Measurements from ENCODE around the gene JAKMIP1. TPM values are rescaled to one million over a fixed set of nuclear protein-coding genes. Genes with fewer than 3 reads are reported as not detected.
"Not testable (repeated sequence)": the region's sequence is repeated elsewhere in the genome, so short reads cannot be mapped to it uniquely, and the experiment has no call there.

Gene JAKMIP1
- total RNA-seq, 1 experiment from 2014 or later: not detected

- TF ChIP-seq POLR2AphosphoS5 (IDR thresholded peaks at IDR 0.05; ENCODE audit: low read depth, low read length) (no peak), CTCF (IDR thresholded peaks at IDR 0.05) (no peak), TCF7L2 (IDR thresholded peaks at IDR 0.05; ENCODE audit: low read depth, low read length) (no peak), SIN3A (IDR thresholded peaks at IDR 0.05; ENCODE audit: borderline replicate concordance, insufficient read depth, low read depth, low read length) (no peak), REST (IDR thresholded peaks at IDR 0.05; ENCODE audit: insufficient read depth in 1 of 2, low read depth in 2 of 2, low read length in 1 of 2) (no peak)
- BruUV-seq (replicated peaks): no TSS peak
- no peak overlapping the region for H3K27ac ChIP-seq (ENCODE audit: low read length)
- in situ Hi-C loops (cut with HindIII; ENCODE audit: low pct_unique_long_range_greater_than_20kb, low sequenced_read_pairs) (no loop called here), intact Hi-C loops (cut with micrococcal nuclease; ENCODE audit: unreplicated experiment) (no loop called here)
- no peaks in the 10 kb centered on the region for H3K36me3 ChIP-seq (ENCODE audit: control insufficient read depth, insufficient read depth, low read length)
- ATAC-seq (no peak), DNase-seq (ENCODE audit: low read depth, low spot score) (no peak)
- no peaks in the 10 kb centered on the region for H3K4me1 ChIP-seq (ENCODE audit: control insufficient read depth, insufficient read depth, low read length)
- H3K9me3 ChIP-seq (ENCODE audit: control insufficient read depth, insufficient read depth, low read depth, low read length): no peaks in the 10 kb centered on the region
- ChIA-PET POLR2A (no interaction called here), CTCF (interaction anchor here (0.7 kb wide), 1 partner anchor 160 kb away, joined by 4 read pairs; no protein-coding TSS in a partner anchor)
- H3K4me3 ChIP-seq (ENCODE audit: low read depth in 2 of 2, low read length in 2 of 2): no peak overlapping the region
- H3K27me3 ChIP-seq (ENCODE audit: control insufficient read depth, insufficient read depth, low read length): no peaks in the 10 kb centered on the region
These were observed 206.2 kb downstream of the JAKMIP1 start for GRCh38 chr4:5993876-5994811.

DNA sequence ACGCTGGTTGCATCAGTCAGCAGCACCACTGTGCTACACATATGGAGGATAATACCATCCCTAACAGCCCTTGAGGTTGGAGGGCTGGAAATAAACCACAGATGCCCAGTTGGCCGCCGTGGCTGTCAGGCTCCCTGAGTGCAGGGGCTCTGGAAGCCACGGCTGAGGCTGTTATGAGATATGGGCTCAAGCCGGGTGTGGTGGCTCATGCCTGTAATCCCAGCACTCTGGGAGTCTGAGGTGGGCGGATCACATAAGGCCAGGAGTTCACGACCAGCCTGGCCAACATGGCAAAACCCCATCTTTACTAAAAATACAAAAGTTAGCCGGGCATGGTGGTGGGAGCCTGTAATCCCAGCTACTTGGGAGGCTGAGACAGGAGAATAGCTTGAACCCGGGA, 207.0 kb downstream of the JAKMIP1 start:
- H3K4me3 ChIP-seq (ENCODE audit: low read depth in 2 of 2, low read length in 2 of 2); POLR2A ChIA-PET; BruUV-seq (replicated peaks); H3K36me3 ChIP-seq (ENCODE audit: control insufficient read depth, insufficient read depth, low read length); H3K27me3 ChIP-seq (ENCODE audit: control insufficient read depth, insufficient read depth, low read length); in situ Hi-C loops (cut with HindIII; ENCODE audit: low pct_unique_long_range_greater_than_20kb, low sequenced_read_pairs); DNase-seq (ENCODE audit: low read depth, low spot score); H3K4me1 ChIP-seq (ENCODE audit: control insufficient read depth, insufficient read depth, low read length); intact Hi-C loops (cut with micrococcal nuclease; ENCODE audit: unreplicated experiment); ATAC-seq; H3K9me3 ChIP-seq (ENCODE audit: control insufficient read depth, insufficient read depth, low read depth, low read length); H3K27ac ChIP-seq (ENCODE audit: low read length): not testable (repeated sequence)
- CTCF ChIA-PET: interaction anchor here (0.7 kb wide), 1 partner anchor 161 kb away, joined by 4 read pairs; no protein-coding TSS in a partner anchor

GRCh38 chr4:5992828-5993321, 207.5 kb downstream of the JAKMIP1 start:
- H3K9me3 ChIP-seq (ENCODE audit: control insufficient read depth, insufficient read depth, low read depth, low read length): no peaks in the 10 kb centered on the region
- POLR2A ChIA-PET: no interaction called here
- no peak overlapping the region for H3K27ac ChIP-seq (ENCODE audit: low read length)
- no peak overlapping the region for H3K4me3 ChIP-seq (ENCODE audit: low read depth in 2 of 2, low read length in 2 of 2)
- ATAC-seq (no peak), DNase-seq (ENCODE audit: low read depth, low spot score) (no peak)
- no peaks in the 10 kb centered on the region for H3K4me1 ChIP-seq (ENCODE audit: control insufficient read depth, insufficient read depth, low read length)
- intact Hi-C loops (cut with micrococcal nuclease; ENCODE audit: unreplicated experiment) (no loop called here), in situ Hi-C loops (cut with HindIII; ENCODE audit: low pct_unique_long_range_greater_than_20kb, low sequenced_read_pairs) (no loop called here)
- no peak for TF ChIP-seq TCF7L2 (IDR thresholded peaks at IDR 0.05; ENCODE audit: low read depth, low read length)
- no peak for TF ChIP-seq CTCF (IDR thresholded peaks at IDR 0.05)
- TF ChIP-seq REST (IDR thresholded peaks at IDR 0.05; ENCODE audit: insufficient read depth in 1 of 2, low read depth in 2 of 2, low read length in 1 of 2): no peak
- no peak for TF ChIP-seq SIN3A (IDR thresholded peaks at IDR 0.05; ENCODE audit: borderline replicate concordance, insufficient read depth, low read depth, low read length)
- TF ChIP-seq POLR2AphosphoS5 (IDR thresholded peaks at IDR 0.05; ENCODE audit: low read depth, low read length): no peak
- no peaks in the 10 kb centered on the region for H3K36me3 ChIP-seq (ENCODE audit: control insufficient read depth, insufficient read depth, low read length)
- BruUV-seq (replicated peaks): no TSS peak
- no peaks in the 10 kb centered on the region for H3K27me3 ChIP-seq (ENCODE audit: control insufficient read depth, insufficient read depth, low read length)
- CTCF ChIA-PET: interaction anchor here (0.7 kb wide), 1 partner anchor 162 kb away, joined by 4 read pairs; no protein-coding TSS in a partner anchor
